Esophagus squamous epithelium (tissue), 4 donors: ENCODE data around the gene PRELP.

Experiments used
- CTCF ChIP-seq, 6 experiments: fragments of 450-650 bp in 4 of 6; fragments of 200-600 bp in 2 of 6; sonication (generic) in 2 of 6; IDR thresholded peaks; one replicate each; pipeline ENCODE4 v1.5.1; 2016 to 2019; ENCODE audit warnings: antibody characterized with exemption in 6 of 6, mild to moderate bottlenecking in 4 of 6, moderate library complexity in 4 of 6
- POLR2A ChIP-seq, 4 donors: fragments of 450-650 bp; IDR thresholded peaks; one replicate each; pipeline ENCODE4 v1.6.1; 2017; ENCODE audit warnings: antibody characterized with exemption in 4 of 4, mild to moderate bottlenecking in 4 of 4, moderate library complexity in 3 of 4

GRCh38 chr1:203453616-203454015, 22.0 kb upstream of the PRELP start:
- TF ChIP-seq CTCF (IDR thresholded peaks at IDR 0.05) (no peak), POLR2A (IDR thresholded peaks at IDR 0.05) (no peak)
